NCI-H526 (cell line): Measurements from ENCODE around the gene SYNJ2.

ENCODE experiments used
- DNase-seq, 2 experiments: peaks; one replicate each; lab custom pipeline; 2025; lab: John Stamatoyannopoulos, UW

Gene SYNJ2

GRCh38 chr6:157996201-157996712 is 14.6 kb downstream of the SYNJ2 start:
- DNase-seq = no peak

- no peak for DNase-seq
These were observed 15.4 kb downstream of the SYNJ2 start for GRCh38 chr6:157996918-157997702.

- DNase-seq = no peak
These were observed 16.4 kb downstream of the SYNJ2 start for GRCh38 chr6:157997893-157998608.

GRCh38 chr6:157998707-157999167 is 17.1 kb downstream of the SYNJ2 start:
- no peak for DNase-seq

GRCh38 chr6:157999168-158000051 is 17.7 kb downstream of the SYNJ2 start:
- peak in 1 of 2 experiments; percentile 19 for DNase-seq

- no peak for DNase-seq
These were observed 19.1 kb downstream of the SYNJ2 start for GRCh38 chr6:158000530-158001307.

- peak; percentile 29 to 36 for DNase-seq
These were observed 20.7 kb downstream of the SYNJ2 start for GRCh38 chr6:158002249-158002950.

- DNase-seq = no peak
These were observed 21.5 kb downstream of the SYNJ2 start for GRCh38 chr6:158002951-158003853.

- DNase-seq = no peak
These were observed 22.4 kb downstream of the SYNJ2 start for GRCh38 chr6:158003910-158004700.

- no peak for DNase-seq
These were observed 23.0 kb downstream of the SYNJ2 start for GRCh38 chr6:158004701-158005095.

- DNase-seq = no peak
These were observed 24.0 kb downstream of the SYNJ2 start for GRCh38 chr6:158005626-158006180.

GRCh38 chr6:158006331-158006730 is 24.7 kb downstream of the SYNJ2 start:
- no peak for DNase-seq

- no peak for DNase-seq
These were observed 25.3 kb downstream of the SYNJ2 start for GRCh38 chr6:158006821-158007570.

GRCh38 chr6:158008864-158009113 is 27.1 kb downstream of the SYNJ2 start:
- DNase-seq = no peak

- DNase-seq = no peak
These were observed 27.6 kb downstream of the SYNJ2 start for GRCh38 chr6:158009114-158009891.

GRCh38 chr6:158009935-158010585 is 28.4 kb downstream of the SYNJ2 start:
- no peak for DNase-seq
